HepG2 (cell line): Measurements from ENCODE around the gene TNS4. TPM values are rescaled to one million over a fixed set of nuclear protein-coding genes. Genes with fewer than 3 reads are reported as not detected.
A peak's percentile ranks its signal among the peaks of the same experiment; 100 is the strongest.

Experiments used
- EEA1 ChIP-seq: sonication (generic); formaldehyde crosslinking; IDR thresholded peaks from 2 replicates; pipeline ENCODE4 v1.5.1; 2020; ENCODE audit warnings: mild to moderate bottlenecking, missing genetic modification reagents, borderline replicate concordance
- FOXA3 ChIP-seq: IDR thresholded peaks from 2 replicates; pipeline ENCODE4 v1.6.1; 2016; ENCODE audit warnings: missing genetic modification reagents, missing compliant biosample characterization
- KLF6 ChIP-seq: IDR thresholded peaks from 2 replicates; pipeline ENCODE4 v1.8.0; 2016; ENCODE audit warnings: missing biosample characterization, missing genetic modification reagents
- NFIC ChIP-seq: IDR thresholded peaks from 2 replicates; pipeline ENCODE4 v1.6.1; 2012; ENCODE audit warnings: mild to moderate bottlenecking, low read length, inconsistent platforms
- NRL ChIP-seq: sonication (generic); formaldehyde crosslinking; IDR thresholded peaks from 2 replicates; pipeline ENCODE4 v1.5.0; 2020; ENCODE audit warnings: missing genetic modification reagents, mild to moderate bottlenecking, moderate library complexity, borderline replicate concordance
- PHF21A ChIP-seq: sonication (generic); formaldehyde crosslinking; IDR thresholded peaks from 2 replicates; pipeline ENCODE4 v1.5.0; 2020; ENCODE audit warnings: mild to moderate bottlenecking, missing genetic modification reagents
- POLR2AphosphoS5 ChIP-seq: IDR thresholded peaks from 2 replicates; pipeline ENCODE4 v1.6.1; 2012; ENCODE audit warnings: low read depth, low read length
- SMAD3 ChIP-seq: sonication (generic); formaldehyde crosslinking; IDR thresholded peaks from 2 replicates; pipeline ENCODE4 v1.4.0; 2020; ENCODE audit warnings: missing genetic modification reagents
- SMARCC2 ChIP-seq: fragments of 450-650 bp; IDR thresholded peaks from 2 replicates; pipeline ENCODE4 v1.6.1; 2017; ENCODE audit warnings: antibody characterized with exemption, mild to moderate bottlenecking
- SP4 ChIP-seq: sonication (generic); formaldehyde crosslinking; IDR thresholded peaks from 2 replicates; pipeline ENCODE4 v1.8.1; 2023; ENCODE audit warnings: mild to moderate bottlenecking, missing genetic modification reagents
- ZNF180 ChIP-seq: sonication (generic); formaldehyde crosslinking; IDR thresholded peaks from 2 replicates; pipeline ENCODE4 v1.4.0; 2020; ENCODE audit warnings: low read depth, missing genetic modification reagents, borderline replicate concordance
- ZNF232 ChIP-seq: sonication (generic); formaldehyde crosslinking; IDR thresholded peaks from 2 replicates; pipeline ENCODE4 v1.4.0; 2020; ENCODE audit warnings: missing genetic modification reagents, borderline replicate concordance
- ZNF251 ChIP-seq: sonication (generic); formaldehyde crosslinking; IDR thresholded peaks from 2 replicates; pipeline ENCODE4 v1.9.0; 2021; ENCODE audit warnings: mild to moderate bottlenecking, missing genetic modification reagents
- ZNF296 ChIP-seq: sonication (generic); formaldehyde crosslinking; conservative IDR thresholded peaks from 2 replicates; pipeline ENCODE4 v1.5.0; 2020; ENCODE audit warnings: mild to moderate bottlenecking, missing genetic modification reagents
- ZNF354B ChIP-seq: sonication (generic); formaldehyde crosslinking; IDR thresholded peaks from 2 replicates; pipeline ENCODE4 v1.8.0; 2022; ENCODE audit warnings: mild to moderate bottlenecking, missing genetic modification reagents
- ZNF607 ChIP-seq: sonication (generic); formaldehyde crosslinking; IDR thresholded peaks from 2 replicates; pipeline ENCODE4 v1.5.1; 2020; ENCODE audit warnings: missing genetic modification reagents, mild to moderate bottlenecking, borderline replicate concordance
- ZNF746 ChIP-seq: sonication (generic); formaldehyde crosslinking; IDR thresholded peaks from 2 replicates; pipeline ENCODE4 v1.8.0; 2022; ENCODE audit warnings: mild to moderate bottlenecking, missing genetic modification reagents
- polyA plus RNA-seq, 8 experiments: library from polyadenylated mRNA; depleted of rRNA in 3 of 8; stranded (reverse) in 7 of 8; unstranded in 1 of 8; fragments of >200 nt; fragmentation: Illumina TruSeq in 4 of 8; extraction: Trizol in 4 of 8; gene quantifications; 2 replicates each; pipeline versions ENCODE4 v1.2.1 to v1.2.3, GENCODE V29; 2011 to 2016; ENCODE audit warnings: low read depth in 4 of 8, missing spikeins in 1 of 8, mixed read lengths in 1 of 8; ENCODE audit not compliant: insufficient read depth in 1 of 8
- total RNA-seq, 5 experiments: library from RNA; depleted of rRNA; stranded (reverse); fragments of >200 nt; fragmentation: Illumina TruSeq; extraction: Trizol; gene quantifications; 2 replicates each; pipeline ENCODE4 v1.2.3, GENCODE V29; 2016; ENCODE audit warnings: low read depth in 1 of 5
- TF ChIP-seq, protein P1 (sequence below): sonication (generic); formaldehyde crosslinking; IDR thresholded peaks from 2 replicates; pipeline ENCODE4 v1.5.0; 2020; ENCODE audit warnings: mild to moderate bottlenecking, low read depth, missing genetic modification reagents, borderline replicate concordance
- TF ChIP-seq, protein P2 (sequence below): IDR thresholded peaks from 2 replicates; pipeline ENCODE4 v1.6.1; 2016
- TF ChIP-seq, protein P3 (sequence below): sonication (generic); formaldehyde crosslinking; IDR thresholded peaks from 2 replicates; pipeline ENCODE4 v1.8.0; 2022; ENCODE audit warnings: mild to moderate bottlenecking, missing genetic modification reagents; ENCODE audit not compliant: insufficient replicate concordance
- TF ChIP-seq, protein P4 (sequence below): IDR thresholded peaks from 2 replicates; pipeline ENCODE4 v1.6.1; 2018; ENCODE audit warnings: missing genetic modification reagents
- TF ChIP-seq, protein P5 (sequence below): sonication (generic); formaldehyde crosslinking; IDR thresholded peaks from 2 replicates; pipeline ENCODE4 v1.8.1; 2023; ENCODE audit warnings: missing genetic modification reagents, mild to moderate bottlenecking, borderline replicate concordance
- TF ChIP-seq, protein P6 (sequence below): sonication (generic); formaldehyde crosslinking; IDR thresholded peaks from 2 replicates; pipeline ENCODE4 v1.5.1; 2020; ENCODE audit warnings: missing genetic modification reagents, mild to moderate bottlenecking, borderline replicate concordance

TNS4 gene
- total and polyA plus RNA-seq, 2 of the 13 experiments (the other 11 are each of a cell fraction or from before 2014, with no cell fraction given) = 0.58 to 2.1 TPM

DNA sequence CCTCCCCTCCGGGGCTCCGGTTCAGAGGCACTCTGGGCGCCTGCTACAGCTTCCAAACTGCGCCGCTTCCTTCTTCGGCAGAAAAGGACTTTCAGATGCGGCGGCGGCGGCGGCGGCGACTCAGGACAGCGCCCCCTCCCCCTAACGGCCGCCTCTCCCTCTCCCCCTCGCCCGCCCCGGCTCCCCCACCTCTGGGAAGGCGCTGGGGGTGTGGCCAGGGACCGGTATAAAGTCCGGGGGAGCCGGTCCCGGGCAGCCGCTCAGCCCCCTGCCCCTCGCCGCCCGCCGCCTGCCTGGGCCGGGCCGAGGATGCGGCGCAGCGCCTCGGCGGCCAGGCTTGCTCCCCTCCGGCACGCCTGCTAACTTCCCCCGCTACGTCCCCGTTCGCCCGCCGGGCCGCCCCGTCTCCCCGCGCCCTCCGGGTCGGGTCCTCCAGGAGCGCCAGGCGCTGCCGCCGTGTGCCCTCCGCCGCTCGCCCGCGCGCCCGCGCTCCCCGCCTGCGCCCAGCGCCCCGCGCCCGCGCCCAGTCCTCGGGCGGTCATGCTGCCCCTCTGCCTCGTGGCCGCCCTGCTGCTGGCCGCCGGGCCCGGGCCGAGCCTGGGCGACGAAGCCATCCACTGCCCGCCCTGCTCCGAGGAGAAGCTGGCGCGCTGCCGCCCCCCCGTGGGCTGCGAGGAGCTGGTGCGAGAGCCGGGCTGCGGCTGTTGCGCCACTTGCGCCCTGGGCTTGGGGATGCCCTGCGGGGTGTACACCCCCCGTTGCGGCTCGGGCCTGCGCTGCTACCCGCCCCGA, 58.0 kb downstream of the TNS4 start, which contains the start of gene IGFBP4 (continued):
- TF ChIP-seq SP4 = peak; percentile 73
- TF ChIP-seq EEA1 (CRISPR knock-in tag) = peak; percentile 70; the same call in 1 of the 2 replicates
- TF ChIP-seq ZNF296 (CRISPR knock-in tag) = no peak
- TF ChIP-seq, protein P1, sequence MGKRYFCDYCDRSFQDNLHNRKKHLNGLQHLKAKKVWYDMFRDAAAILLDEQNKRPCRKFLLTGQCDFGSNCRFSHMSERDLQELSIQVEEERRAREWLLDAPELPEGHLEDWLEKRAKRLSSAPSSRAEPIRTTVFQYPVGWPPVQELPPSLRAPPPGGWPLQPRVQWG = no peak
- peak; percentile 86; the same call in 1 of the 2 replicates for TF ChIP-seq ZNF607 (CRISPR knock-in tag)
- TF ChIP-seq NRL (CRISPR knock-in tag) = no peak; the same call in 1 of the 2 replicates
- TF ChIP-seq, protein P2, sequence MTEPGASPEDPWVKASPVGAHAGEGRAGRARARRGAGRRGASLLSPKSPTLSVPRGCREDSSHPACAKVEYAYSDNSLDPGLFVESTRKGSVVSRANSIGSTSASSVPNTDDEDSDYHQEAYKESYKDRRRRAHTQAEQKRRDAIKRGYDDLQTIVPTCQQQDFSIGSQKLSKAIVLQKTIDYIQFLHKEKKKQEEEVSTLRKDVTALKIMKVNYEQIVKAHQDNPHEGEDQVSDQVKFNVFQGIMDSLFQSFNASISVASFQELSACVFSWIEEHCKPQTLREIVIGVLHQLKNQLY = no peak
- TF ChIP-seq ZNF232 (CRISPR knock-in tag) = peak; percentile 73; the same call in 1 of the 2 replicates
- TF ChIP-seq POLR2AphosphoS5 = no peak
- no peak for TF ChIP-seq ZNF354B (CRISPR knock-in tag)
- TF ChIP-seq, protein P3, sequence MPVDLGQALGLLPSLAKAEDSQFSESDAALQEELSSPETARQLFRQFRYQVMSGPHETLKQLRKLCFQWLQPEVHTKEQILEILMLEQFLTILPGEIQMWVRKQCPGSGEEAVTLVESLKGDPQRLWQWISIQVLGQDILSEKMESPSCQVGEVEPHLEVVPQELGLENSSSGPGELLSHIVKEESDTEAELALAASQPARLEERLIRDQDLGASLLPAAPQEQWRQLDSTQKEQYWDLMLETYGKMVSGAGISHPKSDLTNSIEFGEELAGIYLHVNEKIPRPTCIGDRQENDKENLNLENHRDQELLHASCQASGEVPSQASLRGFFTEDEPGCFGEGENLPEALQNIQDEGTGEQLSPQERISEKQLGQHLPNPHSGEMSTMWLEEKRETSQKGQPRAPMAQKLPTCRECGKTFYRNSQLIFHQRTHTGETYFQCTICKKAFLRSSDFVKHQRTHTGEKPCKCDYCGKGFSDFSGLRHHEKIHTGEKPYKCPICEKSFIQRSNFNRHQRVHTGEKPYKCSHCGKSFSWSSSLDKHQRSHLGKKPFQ (CRISPR knock-in tag) = no peak
- TF ChIP-seq KLF6 (CRISPR knock-in tag) = 0 out of 2 replicates have a peak, but pooled peaks have one; percentile 58
- 0 out of 2 replicates have a peak, but pooled peaks have one; percentile 47 for TF ChIP-seq ZNF180 (CRISPR knock-in tag)
- no peak for TF ChIP-seq SMAD3 (CRISPR knock-in tag)
- TF ChIP-seq, protein P4, sequence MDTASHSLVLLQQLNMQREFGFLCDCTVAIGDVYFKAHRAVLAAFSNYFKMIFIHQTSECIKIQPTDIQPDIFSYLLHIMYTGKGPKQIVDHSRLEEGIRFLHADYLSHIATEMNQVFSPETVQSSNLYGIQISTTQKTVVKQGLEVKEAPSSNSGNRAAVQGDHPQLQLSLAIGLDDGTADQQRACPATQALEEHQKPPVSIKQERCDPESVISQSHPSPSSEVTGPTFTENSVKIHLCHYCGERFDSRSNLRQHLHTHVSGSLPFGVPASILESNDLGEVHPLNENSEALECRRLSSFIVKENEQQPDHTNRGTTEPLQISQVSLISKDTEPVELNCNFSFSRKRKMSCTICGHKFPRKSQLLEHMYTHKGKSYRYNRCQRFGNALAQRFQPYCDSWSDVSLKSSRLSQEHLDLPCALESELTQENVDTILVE (CRISPR knock-in tag) = no peak
- TF ChIP-seq SMARCC2 = no peak
- no peak for TF ChIP-seq PHF21A (CRISPR knock-in tag)
- TF ChIP-seq, protein P5, sequence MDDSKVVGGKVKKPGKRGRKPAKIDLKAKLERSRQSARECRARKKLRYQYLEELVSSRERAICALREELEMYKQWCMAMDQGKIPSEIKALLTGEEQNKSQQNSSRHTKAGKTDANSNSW = peak; percentile 70; the same call in 1 of the 2 replicates
- 0 out of 2 replicates have a peak, but pooled peaks have one; percentile 72 for TF ChIP-seq ZNF251 (CRISPR knock-in tag)
- TF ChIP-seq, protein P6, sequence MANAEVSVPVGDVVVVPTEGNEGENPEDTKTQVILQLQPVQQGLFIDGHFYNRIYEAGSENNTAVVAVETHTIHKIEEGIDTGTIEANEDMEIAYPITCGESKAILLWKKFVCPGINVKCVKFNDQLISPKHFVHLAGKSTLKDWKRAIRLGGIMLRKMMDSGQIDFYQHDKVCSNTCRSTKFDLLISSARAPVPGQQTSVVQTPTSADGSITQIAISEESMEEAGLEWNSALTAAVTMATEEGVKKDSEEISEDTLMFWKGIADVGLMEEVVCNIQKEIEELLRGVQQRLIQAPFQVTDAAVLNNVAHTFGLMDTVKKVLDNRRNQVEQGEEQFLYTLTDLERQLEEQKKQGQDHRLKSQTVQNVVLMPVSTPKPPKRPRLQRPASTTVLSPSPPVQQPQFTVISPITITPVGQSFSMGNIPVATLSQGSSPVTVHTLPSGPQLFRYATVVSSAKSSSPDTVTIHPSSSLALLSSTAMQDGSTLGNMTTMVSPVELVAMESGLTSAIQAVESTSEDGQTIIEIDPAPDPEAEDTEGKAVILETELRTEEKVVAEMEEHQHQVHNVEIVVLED = 0 out of 2 replicates have a peak, but pooled peaks have one; percentile 28
- TF ChIP-seq ZNF746 (CRISPR knock-in tag) = peak; percentile 85; the same call in 1 of the 2 replicates
- TF ChIP-seq NFIC = no peak
- peak; percentile 43 for TF ChIP-seq FOXA3 (CRISPR knock-in tag)
